HG02852 (cell line): ENCODE data around the gene IL1RAPL1.

Source experiments
- ATAC-seq: cut with Tn5 transposase; IDR thresholded peaks from one replicate; pipeline ENCODE4 v1.9.1; 2021; ENCODE audit warnings: mild to moderate bottlenecking, moderate library complexity; ENCODE audit not compliant: unreplicated experiment

Gene IL1RAPL1

GRCh38 chrX:29617725-29618124 lies 1030.5 kb downstream of the IL1RAPL1 start:
- no peak for ATAC-seq

GRCh38 chrX:29627833-29628232 lies 1040.6 kb downstream of the IL1RAPL1 start:
- ATAC-seq, result peak; percentile 80

- no peak for ATAC-seq
Observed at GRCh38 chrX:29634516-29634915, 1047.3 kb downstream of the IL1RAPL1 start.

- no peak for ATAC-seq
Observed at GRCh38 chrX:29636331-29636730, 1049.1 kb downstream of the IL1RAPL1 start.

GRCh38 chrX:29640106-29640505 lies 1052.9 kb downstream of the IL1RAPL1 start:
- no peak for ATAC-seq

- no peak for ATAC-seq
Observed at GRCh38 chrX:29641461-29641860, 1054.2 kb downstream of the IL1RAPL1 start.

- ATAC-seq, result no peak
Observed at GRCh38 chrX:29643181-29643580, 1055.9 kb downstream of the IL1RAPL1 start.

- no peak for ATAC-seq
Observed at GRCh38 chrX:29648161-29648560, 1060.9 kb downstream of the IL1RAPL1 start.

GRCh38 chrX:29652484-29652883 lies 1065.2 kb downstream of the IL1RAPL1 start:
- ATAC-seq, result no peak

GRCh38 chrX:29653721-29654120 lies 1066.5 kb downstream of the IL1RAPL1 start:
- no peak for ATAC-seq

- no peak for ATAC-seq
Observed at GRCh38 chrX:29659911-29660310, 1072.7 kb downstream of the IL1RAPL1 start.

- ATAC-seq, result no peak
Observed at GRCh38 chrX:29661290-29661689, 1074.0 kb downstream of the IL1RAPL1 start.

- ATAC-seq, result no peak
Observed at GRCh38 chrX:29662101-29662500, 1074.9 kb downstream of the IL1RAPL1 start.

GRCh38 chrX:29662759-29663503 lies 1075.7 kb downstream of the IL1RAPL1 start:
- peak; percentile 75 for ATAC-seq

- ATAC-seq, result no peak
Observed at GRCh38 chrX:29665532-29665931, 1078.3 kb downstream of the IL1RAPL1 start.

- ATAC-seq, result no peak
Observed at GRCh38 chrX:29666366-29666765, 1079.1 kb downstream of the IL1RAPL1 start.

- ATAC-seq, result no peak
Observed at GRCh38 chrX:29671421-29671820, 1084.2 kb downstream of the IL1RAPL1 start.

- no peak for ATAC-seq
Observed at GRCh38 chrX:29687687-29688086, 1100.4 kb downstream of the IL1RAPL1 start.

GRCh38 chrX:29690061-29690460 lies 1102.8 kb downstream of the IL1RAPL1 start:
- no peak for ATAC-seq

- no peak for ATAC-seq
Observed at GRCh38 chrX:29691044-29691443, 1103.8 kb downstream of the IL1RAPL1 start.

- ATAC-seq, result no peak
Observed at GRCh38 chrX:29693912-29694311, 1106.7 kb downstream of the IL1RAPL1 start.

- ATAC-seq, result no peak
Observed at GRCh38 chrX:29699239-29699638, 1112.0 kb downstream of the IL1RAPL1 start.

GRCh38 chrX:29707088-29707487 lies 1119.8 kb downstream of the IL1RAPL1 start:
- ATAC-seq, result no peak
